Suppressor macrophage treated with lipopolysaccharide for 4 hours (primary cell): Measurements from ENCODE around the gene ARAP2.

Source experiments
- DNase-seq: peaks from one replicate; pipeline ENCODE4 v3.0.0-alpha.2; 2020

The ARAP2 gene

DNA sequence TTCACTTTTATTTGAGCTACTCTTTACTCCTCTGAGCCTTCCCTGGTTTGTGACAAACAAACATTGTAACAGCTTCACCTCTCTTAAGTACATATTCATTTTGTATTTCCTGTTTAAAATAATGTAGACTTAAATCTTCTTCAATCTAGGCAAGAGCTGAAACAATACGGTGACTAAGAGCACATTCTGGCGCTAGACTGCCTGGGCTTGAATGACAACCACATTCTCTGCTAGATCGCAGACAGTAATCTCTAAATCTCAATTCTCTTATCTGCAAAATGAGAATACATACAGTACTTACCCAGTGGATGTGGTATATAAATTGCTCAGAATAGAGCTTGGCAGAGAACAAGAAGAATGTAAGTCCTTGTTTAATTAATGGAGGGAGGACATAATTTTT is 144.8 kb downstream of the ARAP2 start:
- DNase-seq, result no peak

DNA sequence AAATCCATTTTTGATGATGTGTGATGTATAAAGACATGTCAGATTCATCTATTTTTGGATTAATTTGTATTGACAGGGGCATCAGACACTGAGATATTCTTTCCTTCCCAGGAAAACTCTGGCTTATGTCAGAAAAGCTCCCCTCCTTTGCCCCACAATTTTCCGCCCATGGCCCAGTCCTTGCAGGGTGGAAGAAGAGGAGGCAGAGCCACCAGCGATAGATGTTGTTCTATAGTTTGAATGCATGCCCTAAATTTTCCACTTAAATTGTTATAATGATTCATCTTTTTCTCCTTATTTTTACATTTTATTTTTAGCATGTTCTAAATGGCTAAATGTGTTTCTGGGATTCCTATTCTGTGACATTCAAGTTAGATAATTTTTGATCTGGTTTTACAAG is 149.3 kb downstream of the ARAP2 start:
- no peak for DNase-seq

DNA sequence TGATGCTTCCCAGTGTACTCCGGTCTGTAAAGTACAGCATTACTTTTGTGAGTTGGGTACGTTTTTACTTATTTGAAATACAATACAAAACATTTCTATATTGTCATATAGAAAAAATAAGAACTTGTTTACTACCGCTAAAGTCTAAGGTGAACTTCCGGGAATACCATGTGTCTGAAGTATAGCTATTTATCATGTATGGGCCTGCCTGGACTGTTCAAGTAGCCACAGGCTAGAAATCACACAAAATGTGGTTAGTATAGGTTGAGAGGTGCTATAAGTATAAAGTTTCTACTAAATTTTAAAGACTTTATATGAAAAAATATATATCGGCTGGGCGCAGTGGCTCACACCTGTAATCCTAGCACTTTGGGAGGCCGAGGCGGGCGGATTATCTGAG is 152.3 kb downstream of the ARAP2 start:
- no peak for DNase-seq

DNA sequence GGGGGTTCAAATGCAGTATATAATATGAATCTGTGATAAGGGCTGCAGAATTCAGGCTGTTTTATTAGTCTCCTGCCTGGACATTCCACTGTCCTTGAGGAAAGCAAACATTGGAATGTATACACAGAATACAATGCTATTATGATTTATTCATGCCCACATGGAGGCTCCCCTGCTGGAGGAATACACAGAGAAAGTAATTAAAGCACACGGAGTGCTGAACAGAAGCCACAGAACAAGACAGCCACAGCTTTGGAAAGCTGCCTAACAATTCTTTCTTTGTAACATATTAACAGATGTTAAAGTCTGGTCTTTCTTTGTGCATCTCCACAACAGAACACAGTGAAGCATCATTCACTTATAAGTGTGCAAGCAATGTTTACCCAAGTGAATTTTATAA is 155.8 kb downstream of the ARAP2 start:
- DNase-seq, result no peak

DNA sequence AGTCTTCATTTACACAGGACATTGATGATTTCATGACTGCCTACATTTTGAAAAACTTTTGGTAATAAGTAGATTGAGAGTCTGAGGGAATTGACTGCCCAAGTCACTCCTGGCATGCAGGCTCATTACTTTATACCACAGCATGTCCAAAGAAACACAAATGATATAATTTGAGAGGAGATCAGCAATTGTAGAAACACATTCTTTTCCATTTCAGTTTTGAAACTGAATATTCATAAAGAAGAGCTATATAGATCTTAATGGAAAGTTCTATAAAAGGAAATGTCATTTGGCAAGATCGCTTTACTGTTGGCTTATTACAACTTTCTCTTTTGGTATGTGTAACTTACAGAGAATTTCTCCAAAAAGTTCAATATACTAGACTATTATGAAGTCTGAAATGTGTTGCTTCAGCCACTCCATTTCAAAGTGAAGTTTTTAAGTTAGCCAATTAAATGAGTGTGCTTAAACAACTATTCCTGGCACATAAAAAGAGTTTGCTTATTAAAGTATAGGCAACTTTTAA is 158.0 kb downstream of the ARAP2 start:
- DNase-seq, result no peak

DNA sequence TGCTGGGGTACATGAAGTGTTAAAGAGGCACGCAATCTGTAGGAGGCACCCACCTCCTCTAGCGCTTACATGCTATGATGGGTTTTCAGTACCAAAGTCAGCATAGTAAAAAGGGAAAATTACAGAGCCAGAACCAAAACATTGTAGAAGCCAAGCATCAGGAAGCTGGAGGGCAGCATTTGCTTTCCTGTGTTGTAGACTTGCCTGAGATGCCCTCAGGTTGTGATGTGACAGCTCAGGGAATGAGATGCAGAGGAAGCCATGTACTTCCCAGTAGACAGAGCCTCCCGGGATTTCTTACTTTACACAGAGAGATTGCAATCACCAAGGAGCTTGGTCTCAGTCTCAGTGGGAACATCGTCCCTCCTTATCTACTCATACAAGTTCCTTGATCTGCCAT is 161.5 kb downstream of the ARAP2 start:
- no peak for DNase-seq

DNA sequence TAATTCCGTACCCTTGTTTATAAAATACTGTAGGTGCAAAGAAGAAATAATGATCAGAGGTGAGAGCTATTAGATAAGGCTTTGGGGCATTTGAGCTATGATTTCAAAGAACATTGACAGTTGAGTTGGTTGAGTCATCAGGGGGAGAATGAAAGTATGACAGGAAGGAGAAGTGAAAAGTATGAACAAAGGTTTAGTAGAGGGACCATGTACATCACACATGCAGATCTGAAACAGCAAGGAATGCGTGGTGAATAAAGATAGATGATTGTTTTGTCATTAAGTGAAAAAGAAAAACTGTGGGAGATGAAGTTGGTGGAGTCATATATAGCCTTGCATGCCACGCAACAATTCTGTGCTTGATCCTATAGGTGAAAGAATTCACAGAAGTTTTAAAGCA is 163.1 kb downstream of the ARAP2 start:
- DNase-seq, result peak; percentile 47

DNA sequence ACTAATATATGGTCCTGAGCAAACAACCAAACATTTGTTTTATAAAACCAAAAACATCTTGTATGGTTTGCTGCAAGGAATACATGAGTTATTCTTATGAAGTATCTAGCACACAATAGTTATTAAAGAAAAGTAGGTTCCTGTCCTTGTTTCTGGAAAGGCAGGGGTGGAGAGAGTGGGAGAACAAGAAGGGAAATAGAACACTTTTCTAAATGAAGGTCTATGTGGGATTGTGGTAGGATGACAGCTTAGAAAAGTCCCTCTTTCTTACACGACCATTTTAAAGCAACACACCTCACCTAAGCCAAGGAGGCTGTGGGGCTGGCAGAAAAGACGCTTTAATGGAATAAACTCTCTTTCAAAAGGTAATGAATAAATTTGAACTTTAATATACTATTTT is 164.6 kb downstream of the ARAP2 start:
- DNase-seq, result no peak

DNA sequence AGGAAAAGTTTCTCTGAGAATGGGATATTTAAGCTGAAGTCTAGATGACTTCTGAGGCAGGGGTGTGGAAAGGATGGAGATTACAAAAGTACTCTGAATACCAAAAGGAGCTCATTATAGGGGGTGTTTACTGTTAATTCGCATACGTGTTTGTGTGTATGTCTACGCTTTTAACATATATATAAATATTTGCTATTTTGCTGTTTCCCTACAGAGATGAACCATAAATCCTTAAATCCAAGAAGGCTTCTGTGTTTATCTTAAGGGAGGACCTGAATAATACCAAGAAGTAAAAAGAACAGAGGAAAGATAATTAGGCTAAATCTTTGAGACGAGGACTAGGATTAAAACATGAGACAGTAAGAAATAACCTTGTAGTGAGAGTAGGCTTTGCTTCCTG is 166.0 kb downstream of the ARAP2 start:
- DNase-seq, result no peak

DNA sequence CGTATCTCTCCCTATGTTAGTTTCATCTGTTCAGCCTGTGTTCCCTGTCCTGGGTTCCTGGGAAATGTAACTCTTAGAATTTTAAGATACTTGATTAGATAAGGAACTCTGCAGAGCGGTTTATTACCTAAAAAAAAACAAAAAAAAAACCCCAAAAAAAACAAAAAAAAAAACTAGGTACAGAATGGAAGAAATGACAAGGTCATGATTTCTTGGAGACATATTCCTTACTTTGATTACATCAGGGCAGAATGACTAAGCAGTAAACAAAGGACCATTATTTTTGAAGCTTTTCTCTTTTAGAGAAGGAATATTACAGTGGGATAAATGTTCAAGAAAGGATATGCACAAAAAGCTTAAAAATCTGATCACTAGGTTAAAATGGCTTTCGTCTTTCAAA is 171.8 kb downstream of the ARAP2 start:
- no peak for DNase-seq

DNA sequence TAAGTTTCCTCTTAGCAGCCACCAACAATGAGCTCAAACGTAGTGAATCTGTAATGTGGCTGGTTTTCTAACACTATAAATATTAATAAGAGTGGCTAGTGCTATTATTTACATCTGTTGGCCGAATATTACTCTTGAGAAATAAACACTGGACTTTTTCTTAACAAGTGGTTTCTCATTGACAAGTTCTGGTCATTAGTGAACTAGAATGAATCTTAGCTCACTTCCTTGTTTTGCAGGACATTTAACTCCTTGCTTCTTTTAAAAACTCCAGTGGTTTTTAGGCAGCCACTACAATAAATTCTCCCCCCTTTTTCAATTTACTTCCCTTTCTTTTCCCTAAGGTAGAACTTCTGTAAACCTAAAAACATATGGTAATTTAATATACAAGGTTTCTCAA is 177.2 kb downstream of the ARAP2 start:
- DNase-seq, result no peak

DNA sequence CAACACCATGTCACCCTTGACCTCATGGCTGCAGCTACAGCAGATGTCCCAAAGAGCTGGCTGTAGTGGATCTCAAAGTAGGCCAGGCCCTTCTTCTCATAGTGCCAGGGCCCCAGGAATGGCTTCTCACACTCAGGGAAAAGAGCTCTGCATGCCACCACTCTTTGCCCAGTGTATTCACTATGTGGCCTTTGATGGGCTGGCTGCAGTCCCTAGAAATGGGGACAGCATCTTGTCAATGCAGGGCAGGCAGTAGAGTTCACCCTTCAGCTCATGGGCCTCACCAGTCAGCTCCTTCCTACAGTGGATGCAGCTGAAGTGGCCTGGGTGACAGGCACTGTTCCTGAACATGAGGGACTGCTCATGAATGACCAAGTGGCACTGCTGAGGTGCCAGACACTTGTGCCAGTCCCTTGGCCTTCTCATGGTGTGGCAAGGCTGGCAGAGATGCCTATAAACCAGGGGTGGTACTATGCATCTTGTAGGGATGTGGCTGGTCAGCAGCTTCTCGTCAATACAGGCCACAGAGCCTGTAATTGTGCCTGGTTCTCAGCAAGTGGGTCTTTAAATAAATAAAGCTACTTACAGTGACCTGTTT is 178.9 kb downstream of the ARAP2 start:
- no peak for DNase-seq

DNA sequence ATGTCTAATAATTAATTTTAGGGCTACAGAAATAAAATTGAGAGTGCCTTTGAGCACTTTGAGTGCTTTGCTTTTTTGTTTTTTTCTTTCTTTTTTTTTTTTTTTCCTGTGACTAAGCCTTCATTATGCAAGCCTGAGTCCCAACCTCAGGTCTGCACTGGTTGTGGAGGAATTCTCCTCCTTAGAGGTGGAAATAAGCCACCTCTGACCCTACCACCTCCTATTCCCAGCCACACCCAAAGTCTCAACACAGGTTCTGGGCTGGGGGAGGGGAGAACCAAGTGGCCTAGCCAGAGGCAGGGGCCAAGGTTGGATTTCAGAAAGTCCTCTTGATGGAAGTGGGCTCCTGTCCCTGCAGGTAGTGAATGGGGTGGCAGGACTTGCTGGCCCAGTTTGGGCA is 180.2 kb downstream of the ARAP2 start:
- DNase-seq, result no peak

DNA sequence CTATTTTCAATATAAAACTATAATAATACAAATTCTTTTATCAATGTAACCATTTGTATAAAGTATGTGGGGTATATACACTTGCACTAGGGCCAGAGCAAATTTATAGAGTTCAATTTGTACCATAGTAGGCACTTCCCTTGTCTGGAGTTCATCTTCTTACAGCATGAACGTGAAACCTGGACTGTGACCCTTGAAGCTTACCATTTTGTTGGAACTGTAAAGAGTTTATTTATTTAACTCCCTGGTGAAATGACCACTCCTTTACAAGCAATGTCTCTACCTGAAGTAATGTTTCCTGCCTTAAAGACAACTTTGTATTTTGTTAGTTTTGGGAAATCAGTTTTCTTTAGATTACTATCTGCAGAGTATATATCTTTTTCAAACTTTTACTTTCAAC is 188.2 kb downstream of the ARAP2 start:
- DNase-seq, result no peak

DNA sequence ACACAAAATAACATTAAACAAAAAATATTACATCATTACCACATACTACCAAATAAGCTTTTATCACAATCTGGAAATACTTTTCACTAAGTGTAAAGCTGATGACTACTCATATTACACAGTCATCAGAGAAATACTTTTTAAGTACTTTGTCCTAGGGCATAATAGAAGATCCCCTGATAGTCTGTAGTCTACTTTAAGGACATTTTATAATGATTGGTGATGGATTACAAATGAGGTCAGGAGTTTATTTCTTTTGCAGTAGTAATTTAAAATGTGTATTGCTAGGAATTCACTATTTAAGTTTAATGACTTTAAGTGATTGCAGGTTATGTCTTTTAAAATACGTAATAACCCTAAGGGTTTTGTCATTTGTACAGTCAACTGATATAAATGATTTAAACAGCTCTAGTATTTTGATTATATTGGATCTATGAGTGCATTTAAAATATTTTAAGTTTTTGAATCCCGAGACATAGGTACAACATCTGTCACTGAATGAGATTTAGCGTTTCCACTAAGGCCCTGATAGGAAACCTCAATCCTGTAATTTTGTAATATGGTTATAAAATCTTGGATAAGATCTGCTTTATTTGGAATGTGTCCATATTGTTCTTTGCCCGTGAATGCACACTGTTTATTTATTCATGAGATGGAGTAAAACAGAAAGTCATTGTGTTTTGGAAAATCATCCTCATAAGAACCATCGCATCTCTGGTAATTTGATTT is 189.5 kb downstream of the ARAP2 start:
- DNase-seq, result no peak

DNA sequence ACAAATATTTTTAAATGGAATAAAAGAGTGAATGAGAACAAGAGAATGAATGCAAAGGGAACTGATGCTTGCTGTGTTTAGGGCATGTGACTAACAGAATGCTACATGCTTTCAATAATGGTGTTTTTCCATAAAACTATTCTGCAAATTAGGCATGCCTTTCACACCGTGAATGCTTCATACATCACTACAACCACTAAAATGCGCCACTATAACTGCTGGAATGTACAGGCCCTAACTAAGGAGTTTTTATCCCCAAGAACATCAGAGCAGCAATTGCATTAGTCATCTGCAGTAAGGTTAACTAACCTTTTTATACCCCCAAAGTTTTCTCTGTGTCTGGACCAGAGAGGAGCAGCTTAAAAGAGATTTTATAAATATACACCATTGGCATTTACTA is 190.4 kb downstream of the ARAP2 start:
- no peak for DNase-seq

DNA sequence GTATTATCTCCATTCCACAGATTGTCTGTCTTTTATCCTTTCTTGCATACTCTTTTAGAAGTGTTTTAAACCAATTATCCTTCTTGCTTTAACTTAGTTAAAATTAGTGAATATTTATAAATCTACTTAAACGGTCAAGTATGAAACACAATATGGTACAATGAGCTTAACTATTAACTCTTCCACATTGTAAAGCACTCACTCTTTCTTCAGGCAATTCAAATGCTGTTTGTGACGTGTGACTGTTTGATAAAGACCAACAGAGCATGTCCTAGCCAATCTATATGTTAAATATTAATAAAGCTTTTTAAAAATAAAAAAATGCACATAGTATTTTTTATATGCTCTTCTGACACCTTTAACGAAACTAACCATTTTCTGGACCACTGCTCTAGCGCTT is 192.7 kb downstream of the ARAP2 start:
- DNase-seq, result no peak

DNA sequence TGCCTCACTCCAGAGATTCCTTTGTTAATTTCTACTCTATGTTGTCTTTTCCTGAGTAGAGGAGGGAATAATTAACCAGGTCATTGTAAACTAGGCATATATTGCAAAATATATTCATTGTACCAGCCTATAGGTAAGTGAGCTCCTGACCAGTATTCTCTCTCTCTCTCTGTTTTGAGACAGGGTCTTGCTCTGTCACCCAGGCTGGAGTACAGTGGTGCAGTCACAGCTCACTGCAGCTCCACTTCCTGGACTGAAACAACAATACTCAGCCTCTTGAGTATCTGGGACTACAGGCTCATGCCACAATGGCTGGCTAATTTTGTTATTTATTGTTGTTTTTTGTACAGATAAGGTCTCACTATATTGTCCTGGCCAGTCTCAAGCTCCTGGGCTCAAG is 198.3 kb downstream of the ARAP2 start:
- DNase-seq, result no peak

DNA sequence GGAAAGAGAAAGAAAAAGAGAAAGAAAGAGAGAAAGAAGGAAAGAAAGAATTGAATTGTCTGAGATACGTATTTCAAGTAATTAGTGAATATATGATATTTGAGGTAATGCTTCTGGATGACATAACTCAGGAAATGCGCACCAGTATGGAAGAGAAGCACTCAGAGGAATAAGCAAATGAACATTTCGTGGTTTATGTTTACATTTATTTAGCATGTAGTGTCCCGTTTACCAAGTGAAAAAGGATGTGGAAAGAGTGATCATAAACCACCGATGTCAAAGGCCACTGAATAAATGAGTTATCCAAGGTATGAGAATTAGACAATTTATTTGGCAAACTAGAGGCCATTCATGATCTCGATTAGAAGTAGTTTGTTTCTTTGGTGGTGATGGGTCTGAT is 200.4 kb downstream of the ARAP2 start:
- DNase-seq, result no peak

DNA sequence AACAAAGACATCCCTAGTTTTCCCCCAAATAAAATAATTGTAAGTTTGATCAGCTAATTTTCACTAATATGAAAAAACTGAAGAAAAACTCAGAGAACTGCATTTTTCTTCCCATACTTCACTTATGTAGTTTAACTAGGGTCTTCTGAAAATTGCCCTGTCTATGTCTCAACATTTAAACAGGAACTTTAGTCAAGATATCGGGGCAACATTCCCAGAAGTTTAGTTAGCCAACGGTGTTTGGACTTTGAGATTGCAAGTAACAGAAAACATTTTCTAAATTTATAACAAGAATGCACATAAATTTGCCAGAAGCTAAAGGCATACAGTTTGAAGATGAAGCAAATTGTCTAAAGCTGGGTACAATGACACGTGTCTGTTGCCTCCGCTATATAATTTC is 201.1 kb downstream of the ARAP2 start:
- no peak for DNase-seq

DNA sequence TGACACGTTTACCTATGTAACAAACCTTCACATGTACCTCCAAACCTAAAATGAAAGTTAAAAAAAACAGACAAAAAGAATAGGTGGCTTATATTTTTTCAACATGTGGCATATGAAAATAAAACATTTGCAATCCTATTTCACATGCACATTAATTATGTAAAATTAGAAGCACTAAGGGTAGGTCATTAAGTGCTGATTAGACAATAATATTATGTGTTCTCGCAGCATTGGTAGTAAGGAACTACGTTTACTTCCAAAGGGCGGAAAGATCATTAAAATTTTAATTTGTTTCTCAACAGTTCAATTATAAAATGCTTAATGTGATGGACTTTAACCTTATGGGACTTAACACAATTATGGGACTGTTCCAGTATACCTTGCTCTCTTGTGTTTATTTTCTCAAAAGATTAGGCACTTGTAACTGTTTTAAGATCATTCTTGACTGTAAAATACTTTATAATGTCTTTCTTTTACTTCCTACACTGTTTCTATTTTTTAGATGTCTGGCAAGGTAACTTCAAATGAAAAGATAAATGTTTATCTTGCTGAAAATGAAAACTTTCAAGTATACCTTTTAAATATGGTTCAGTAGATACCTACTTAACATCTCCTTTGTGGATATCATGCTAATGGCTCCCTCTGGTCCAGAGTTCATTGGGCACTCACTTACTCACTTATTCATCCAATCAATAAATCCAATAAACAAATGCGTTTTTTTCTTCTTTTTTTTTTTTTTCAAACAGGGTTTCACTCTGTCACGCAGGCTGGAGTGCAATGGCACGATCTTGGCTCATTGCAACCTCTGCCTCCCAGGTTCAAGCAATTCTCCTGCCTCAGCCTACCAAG is 202.0 kb downstream of the ARAP2 start:
- no peak for DNase-seq

DNA sequence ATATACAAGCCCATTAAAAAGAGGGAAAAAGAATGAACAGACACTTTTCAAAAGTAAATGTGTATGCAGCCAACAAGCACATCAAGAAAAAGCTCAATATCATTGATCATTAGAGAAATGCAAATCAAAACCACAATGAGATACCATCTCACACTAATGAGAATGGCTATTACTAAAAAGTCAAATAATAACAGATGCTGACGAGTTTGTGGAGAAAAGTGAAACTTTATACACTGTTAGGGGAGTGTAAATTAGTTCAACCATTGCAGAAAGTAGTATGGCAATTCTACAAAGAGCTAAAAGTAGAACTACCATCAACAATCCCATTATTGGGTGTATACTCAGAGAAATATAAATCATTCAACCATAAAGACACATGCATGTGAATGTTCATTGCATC is 203.0 kb downstream of the ARAP2 start:
- no peak for DNase-seq

DNA sequence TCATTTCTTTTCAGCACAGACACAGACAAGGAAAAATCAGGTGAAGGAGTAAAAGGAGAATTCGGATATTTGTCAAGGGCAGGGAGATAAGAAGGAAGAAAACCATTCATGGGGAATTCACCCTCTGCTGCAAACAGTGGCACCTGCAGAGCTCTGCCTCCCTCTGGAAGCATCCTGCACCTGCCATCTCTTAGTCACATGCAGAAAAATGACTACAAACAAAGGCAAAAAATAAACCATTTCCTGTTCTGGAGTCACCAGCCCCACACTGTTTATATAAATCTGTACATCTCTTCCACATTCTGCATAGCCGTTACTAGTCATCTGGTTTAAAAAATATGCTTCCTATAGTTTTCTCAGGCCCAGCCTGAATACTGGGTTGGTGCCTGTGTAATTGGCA is 205.3 kb downstream of the ARAP2 start:
- DNase-seq, result no peak

DNA sequence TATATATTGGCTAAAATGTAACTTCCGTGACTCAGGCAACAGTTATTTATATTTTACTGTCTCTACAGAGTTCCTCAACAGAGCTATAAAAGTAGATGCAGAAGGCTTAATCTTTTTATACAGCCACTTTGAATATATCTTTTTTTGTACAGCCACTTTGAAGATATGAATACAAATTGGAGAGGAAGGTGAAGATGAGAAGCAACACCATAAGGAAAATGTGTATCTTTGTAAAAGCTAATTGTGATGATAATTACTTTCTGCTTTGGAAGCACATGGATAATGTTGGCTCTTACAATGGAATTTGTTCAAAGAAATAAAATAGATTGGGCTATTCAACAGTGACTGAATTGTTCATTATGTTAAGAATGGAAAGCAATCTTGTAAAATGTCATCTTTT is 205.8 kb downstream of the ARAP2 start:
- no peak for DNase-seq
